ENCODE measurements around the gene CCDC154.

The CCDC154 gene

DNA sequence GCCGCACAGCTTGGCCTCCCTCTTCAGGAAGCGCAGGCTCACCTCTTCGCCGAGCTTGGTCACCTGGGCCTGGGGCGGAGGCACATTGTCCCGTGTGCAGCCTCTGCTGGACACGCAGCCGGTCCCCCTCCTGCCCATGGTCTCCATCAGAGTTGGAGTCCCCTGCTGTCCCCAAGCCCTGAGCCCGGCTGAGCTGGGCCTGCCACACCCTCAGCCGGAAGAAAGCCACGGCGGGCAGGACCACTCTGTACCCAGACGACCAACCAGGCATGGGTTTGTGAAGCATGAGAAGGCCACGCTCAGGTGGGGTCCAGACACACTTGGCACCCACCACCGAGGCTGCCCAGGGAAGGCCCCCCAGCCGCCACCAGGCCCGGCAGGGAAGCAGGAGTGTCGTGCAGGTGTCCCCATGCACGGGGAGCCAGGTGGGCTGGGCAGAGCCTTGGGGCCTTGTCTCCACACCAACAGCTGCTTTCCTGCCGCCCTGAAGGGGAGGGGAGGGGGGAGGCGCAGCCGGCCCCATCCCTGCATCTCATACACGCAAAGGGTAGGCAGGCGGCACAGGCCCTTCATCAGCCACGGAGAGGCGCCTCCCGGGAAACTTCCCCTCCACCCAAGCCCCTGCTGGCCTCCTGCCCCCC lies 5.2 kb downstream of the CCDC154 start:
- WGBS (ENCODE audit: extremely low coverage, insufficient coverage, low lambda C conversion rate) = no CpG with 5 or more reads among the region's 27 CpGs
- no peak overlapping the region for H3K4me3 ChIP-seq (ENCODE audit: low read length)
- no peak overlapping the region for H3K27ac ChIP-seq (ENCODE audit: low read depth, low read length)

GRCh38 chr16:1438229-1439057 lies 5.9 kb downstream of the CCDC154 start:
- Histone ChIP-seq H2AK5ac (ENCODE audit: low read length) (no peak overlapping the region), H4K8ac (ENCODE audit: low read depth, low read length) (no peak overlapping the region), H2BK5ac (ENCODE audit: low read length) (no peak overlapping the region), H3K36me3 (ENCODE audit: control insufficient read depth, insufficient read depth, low read length) (no peaks in the 10 kb centered on the region), H3K4me1 (ENCODE audit: control insufficient read depth, low read depth, low read length) (no peaks in the 10 kb centered on the region), H3K9ac (ENCODE audit: low read length) (no peak overlapping the region), H4K5ac (ENCODE audit: low read length) (no peak overlapping the region), H3K4me3 (ENCODE audit: low read length) (no peak overlapping the region), H3K56ac (ENCODE audit: low read length) (no peak overlapping the region), H3K18ac (ENCODE audit: low read length) (no peak overlapping the region), H2BK120ac (ENCODE audit: low read depth, low read length) (no peak overlapping the region), H3K4me2 (ENCODE audit: low read length) (no peak overlapping the region), H3K23ac (ENCODE audit: low read length) (no peak overlapping the region), H3K27ac (ENCODE audit: low read depth, low read length) (no peak overlapping the region), H3K27me3 (ENCODE audit: insufficient read depth, low read length, poor library complexity) (no peaks in the 10 kb centered on the region), H3K79me2 (ENCODE audit: control insufficient read depth, insufficient read depth, low read length) (no peaks in the 10 kb centered on the region), H3K79me1 (ENCODE audit: low read length) (no peaks in the 10 kb centered on the region), H3K4ac (ENCODE audit: low read depth, low read length) (no peak overlapping the region), H2BK15ac (replicated peaks; ENCODE audit: low read depth) (no peak overlapping the region)
- DNase-seq = no peak
- WGBS (ENCODE audit: extremely low coverage, insufficient coverage, low lambda C conversion rate) = no CpG with 5 or more reads among the region's 35 CpGs

More for the DNA sequence above, 5.2 kb downstream of the CCDC154 start:
- H2BK15ac ChIP-seq (replicated peaks; ENCODE audit: low read depth) = no peak overlapping the region
- no peak overlapping the region for H2BK5ac ChIP-seq (ENCODE audit: low read length)
- no peak overlapping the region for H4K5ac ChIP-seq (ENCODE audit: low read length)
- no peak for DNase-seq
- no peaks in the 10 kb centered on the region for H3K36me3 ChIP-seq (ENCODE audit: control insufficient read depth, insufficient read depth, low read length)
- H3K79me1 ChIP-seq (ENCODE audit: low read length) = no peaks in the 10 kb centered on the region
- H3K56ac ChIP-seq (ENCODE audit: low read length) = no peak overlapping the region
- no peak overlapping the region for H3K18ac ChIP-seq (ENCODE audit: low read length)
- H3K4me2 ChIP-seq (ENCODE audit: low read length) = no peak overlapping the region
- no peaks in the 10 kb centered on the region for H3K4me1 ChIP-seq (ENCODE audit: control insufficient read depth, low read depth, low read length)
- H3K79me2 ChIP-seq (ENCODE audit: control insufficient read depth, insufficient read depth, low read length) = no peaks in the 10 kb centered on the region
- H3K23ac ChIP-seq (ENCODE audit: low read length) = no peak overlapping the region
- H4K8ac ChIP-seq (ENCODE audit: low read depth, low read length) = no peak overlapping the region
- H2AK5ac ChIP-seq (ENCODE audit: low read length) = no peak overlapping the region
- no peak overlapping the region for H3K4ac ChIP-seq (ENCODE audit: low read depth, low read length)
- H3K27me3 ChIP-seq (ENCODE audit: insufficient read depth, low read length, poor library complexity) = no peaks in the 10 kb centered on the region
- H2BK120ac ChIP-seq (ENCODE audit: low read depth, low read length) = no peak overlapping the region
- no peak overlapping the region for H3K9ac ChIP-seq (ENCODE audit: low read length)

- Histone ChIP-seq H3K4me3 (ENCODE audit: low read length) (no peak overlapping the region), H2BK5ac (ENCODE audit: low read length) (no peak overlapping the region), H3K9ac (ENCODE audit: low read length) (no peak overlapping the region), H3K56ac (ENCODE audit: low read length) (no peak overlapping the region), H4K5ac (ENCODE audit: low read length) (no peak overlapping the region), H3K4ac (ENCODE audit: low read depth, low read length) (no peak overlapping the region), H3K79me1 (ENCODE audit: low read length) (no peaks in the 10 kb centered on the region), H3K4me2 (ENCODE audit: low read length) (no peak overlapping the region), H3K27me3 (ENCODE audit: insufficient read depth, low read length, poor library complexity) (no peaks in the 10 kb centered on the region), H2BK120ac (ENCODE audit: low read depth, low read length) (no peak overlapping the region), H3K4me1 (ENCODE audit: control insufficient read depth, low read depth, low read length) (no peaks in the 10 kb centered on the region), H3K23ac (ENCODE audit: low read length) (no peak overlapping the region), H3K18ac (ENCODE audit: low read length) (no peak overlapping the region), H2AK5ac (ENCODE audit: low read length) (no peak overlapping the region), H4K8ac (ENCODE audit: low read depth, low read length) (no peak overlapping the region), H3K79me2 (ENCODE audit: control insufficient read depth, insufficient read depth, low read length) (no peaks in the 10 kb centered on the region), H2BK15ac (replicated peaks; ENCODE audit: low read depth) (no peak overlapping the region), H3K36me3 (ENCODE audit: control insufficient read depth, insufficient read depth, low read length) (no peaks in the 10 kb centered on the region), H3K27ac (ENCODE audit: low read depth, low read length) (no peak overlapping the region)
- no peak for DNase-seq
- no CpG with 5 or more reads among the region's 22 CpGs for WGBS (ENCODE audit: extremely low coverage, insufficient coverage, low lambda C conversion rate)
These were observed 6.8 kb downstream of the CCDC154 start for GRCh38 chr16:1437606-1438005.

GRCh38 chr16:1436731-1437355 lies 7.5 kb downstream of the CCDC154 start:
- Histone ChIP-seq H3K18ac (ENCODE audit: low read length) (no peak overlapping the region), H2AK5ac (ENCODE audit: low read length) (no peak overlapping the region), H3K4me3 (ENCODE audit: low read length) (no peak overlapping the region), H3K79me1 (ENCODE audit: low read length) (no peaks in the 10 kb centered on the region), H2BK120ac (ENCODE audit: low read depth, low read length) (no peak overlapping the region), H2BK15ac (replicated peaks; ENCODE audit: low read depth) (no peak overlapping the region), H4K8ac (ENCODE audit: low read depth, low read length) (no peak overlapping the region), H3K4me2 (ENCODE audit: low read length) (no peak overlapping the region), H3K9ac (ENCODE audit: low read length) (no peak overlapping the region), H3K4me1 (ENCODE audit: control insufficient read depth, low read depth, low read length) (no peaks in the 10 kb centered on the region), H3K36me3 (ENCODE audit: control insufficient read depth, insufficient read depth, low read length) (no peaks in the 10 kb centered on the region), H4K5ac (ENCODE audit: low read length) (no peak overlapping the region), H3K79me2 (ENCODE audit: control insufficient read depth, insufficient read depth, low read length) (no peaks in the 10 kb centered on the region), H3K27me3 (ENCODE audit: insufficient read depth, low read length, poor library complexity) (no peaks in the 10 kb centered on the region), H2BK5ac (ENCODE audit: low read length) (no peak overlapping the region), H3K27ac (ENCODE audit: low read depth, low read length) (no peak overlapping the region), H3K56ac (ENCODE audit: low read length) (no peak overlapping the region), H3K4ac (ENCODE audit: low read depth, low read length) (no peak overlapping the region), H3K23ac (ENCODE audit: low read length) (no peak overlapping the region)
- whole genome bisulfite sequencing (ENCODE audit: extremely low coverage, insufficient coverage, low lambda C conversion rate) = no CpG with 5 or more reads among the region's 47 CpGs
- no peak for DNase-seq

- Histone ChIP-seq H3K4me1 (ENCODE audit: control insufficient read depth, low read depth, low read length) (no peaks in the 10 kb centered on the region), H4K8ac (ENCODE audit: low read depth, low read length) (no peak overlapping the region), H3K56ac (ENCODE audit: low read length) (no peak overlapping the region), H2AK5ac (ENCODE audit: low read length) (no peak overlapping the region), H2BK5ac (ENCODE audit: low read length) (no peak overlapping the region), H3K9ac (ENCODE audit: low read length) (no peak overlapping the region), H3K23ac (ENCODE audit: low read length) (no peak overlapping the region), H3K79me1 (ENCODE audit: low read length) (no peaks in the 10 kb centered on the region), H2BK120ac (ENCODE audit: low read depth, low read length) (no peak overlapping the region), H3K79me2 (ENCODE audit: control insufficient read depth, insufficient read depth, low read length) (no peaks in the 10 kb centered on the region), H3K4me2 (ENCODE audit: low read length) (no peak overlapping the region), H3K4ac (ENCODE audit: low read depth, low read length) (no peak overlapping the region), H3K18ac (ENCODE audit: low read length) (no peak overlapping the region), H3K4me3 (ENCODE audit: low read length) (no peak overlapping the region), H3K36me3 (ENCODE audit: control insufficient read depth, insufficient read depth, low read length) (no peaks in the 10 kb centered on the region), H3K27me3 (ENCODE audit: insufficient read depth, low read length, poor library complexity) (no peaks in the 10 kb centered on the region), H2BK15ac (replicated peaks; ENCODE audit: low read depth) (no peak overlapping the region), H3K27ac (ENCODE audit: low read depth, low read length) (no peak overlapping the region), H4K5ac (ENCODE audit: low read length) (no peak overlapping the region)
- WGBS (ENCODE audit: extremely low coverage, insufficient coverage, low lambda C conversion rate) = no CpG with 5 or more reads among the region's 32 CpGs
- peak; percentile 42 for DNase-seq
These were observed 8.2 kb downstream of the CCDC154 start for GRCh38 chr16:1435921-1436697.
